Measurements from ENCODE around the gene SF3B4.

DNA sequence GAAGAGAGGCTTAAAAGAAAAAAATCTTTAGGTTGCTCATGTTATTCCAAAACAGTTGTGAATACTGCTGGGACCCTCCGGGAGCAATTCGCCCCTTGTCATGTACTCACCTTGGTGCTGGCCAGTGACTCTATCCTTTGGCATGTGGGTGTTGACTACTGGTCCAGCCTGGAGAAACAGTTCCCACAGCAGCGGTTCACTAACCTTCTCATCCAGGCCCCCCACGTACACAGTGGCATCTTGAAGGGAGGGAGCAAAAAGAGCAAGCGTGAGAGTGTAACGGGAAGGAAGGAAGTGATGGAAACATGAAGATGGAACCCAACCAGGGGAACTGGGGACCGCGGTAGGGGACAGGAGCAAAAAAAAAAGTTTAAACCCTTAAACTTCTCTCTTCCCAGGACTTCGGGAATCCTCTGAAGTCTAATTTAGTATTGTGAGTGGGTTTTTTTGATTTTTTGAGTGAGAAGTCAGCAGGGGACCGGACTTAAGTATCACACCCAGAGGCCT, 494 bp downstream of the SF3B4 start:
- TF ChIP-seq, protein P1, sequence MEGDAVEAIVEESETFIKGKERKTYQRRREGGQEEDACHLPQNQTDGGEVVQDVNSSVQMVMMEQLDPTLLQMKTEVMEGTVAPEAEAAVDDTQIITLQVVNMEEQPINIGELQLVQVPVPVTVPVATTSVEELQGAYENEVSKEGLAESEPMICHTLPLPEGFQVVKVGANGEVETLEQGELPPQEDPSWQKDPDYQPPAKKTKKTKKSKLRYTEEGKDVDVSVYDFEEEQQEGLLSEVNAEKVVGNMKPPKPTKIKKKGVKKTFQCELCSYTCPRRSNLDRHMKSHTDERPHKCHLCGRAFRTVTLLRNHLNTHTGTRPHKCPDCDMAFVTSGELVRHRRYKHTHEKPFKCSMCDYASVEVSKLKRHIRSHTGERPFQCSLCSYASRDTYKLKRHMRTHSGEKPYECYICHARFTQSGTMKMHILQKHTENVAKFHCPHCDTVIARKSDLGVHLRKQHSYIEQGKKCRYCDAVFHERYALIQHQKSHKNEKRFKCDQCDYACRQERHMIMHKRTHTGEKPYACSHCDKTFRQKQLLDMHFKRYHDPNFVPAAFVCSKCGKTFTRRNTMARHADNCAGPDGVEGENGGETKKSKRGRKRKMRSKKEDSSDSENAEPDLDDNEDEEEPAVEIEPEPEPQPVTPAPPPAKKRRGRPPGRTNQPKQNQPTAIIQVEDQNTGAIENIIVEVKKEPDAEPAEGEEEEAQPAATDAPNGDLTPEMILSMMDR (IDR thresholded peaks at IDR 0.05) = no peak
- TF ChIP-seq POLR2A (IDR thresholded peaks at IDR 0.05) = no peak
- no peak for TF ChIP-seq POLR2AphosphoS5 (IDR thresholded peaks at IDR 0.05)

All from upper lobe of left lung (tissue), 4 donors.